Fibroblast of villous mesenchyme (primary cell): ENCODE results near the gene NRARP. TPM values are rescaled to one million over a fixed set of nuclear protein-coding genes. Genes with fewer than 3 reads are reported as not detected.
A peak's percentile ranks its signal among the peaks of the same experiment; 100 is the strongest.

Source experiments
- DNase-seq: peaks from one replicate; pipeline ENCODE4 v3.0.0-alpha.2; 2010; ENCODE audit warnings: low read depth
- H3K4me3 ChIP-seq: 2 replicates; pipeline ENCODE4 v1.5.1; 2011; ENCODE audit warnings: low read depth, mild to moderate bottlenecking, low read length
- total RNA-seq: library from RNA; depleted of rRNA; stranded (reverse); fragments of >200 nt; gene quantifications from 2 replicates; pipeline ENCODE4 v1.2.3, GENCODE V29; 2012
- TF ChIP-seq, protein P1 (sequence below): IDR thresholded peaks from 2 replicates; pipeline ENCODE4 v1.5.1; 2012; ENCODE audit warnings: low read depth, mild to moderate bottlenecking, low read length; ENCODE audit not compliant: insufficient read depth

Gene NRARP
- total RNA-seq, 1 donor: under 0.01 TPM

DNA sequence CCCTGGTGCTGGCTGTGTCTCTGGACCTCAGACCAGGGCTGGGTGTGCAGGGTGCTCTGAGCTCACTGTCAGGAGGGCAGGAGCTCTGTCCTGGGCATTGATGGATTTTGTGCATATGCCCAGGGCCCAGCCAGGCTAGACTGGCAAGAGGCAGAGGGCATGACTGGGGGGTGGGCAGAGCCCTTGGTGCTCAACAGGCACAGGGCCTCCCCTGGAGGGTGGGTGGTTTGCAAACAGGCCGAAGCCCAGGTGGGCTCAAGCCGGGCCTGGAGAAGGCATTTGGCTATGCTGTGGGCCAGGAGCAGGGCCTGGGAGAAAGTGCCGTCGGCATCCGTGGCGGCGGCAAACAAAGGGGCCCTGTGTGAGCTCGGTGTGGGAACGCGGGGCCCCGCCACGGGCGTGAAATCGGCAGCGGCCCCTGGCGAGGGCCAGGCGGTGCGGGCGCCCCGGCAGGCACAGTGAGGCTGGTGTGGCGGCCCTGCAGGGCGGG, 1.9 kb upstream of the NRARP start:
- no peak for DNase-seq
- TF ChIP-seq, protein P1, sequence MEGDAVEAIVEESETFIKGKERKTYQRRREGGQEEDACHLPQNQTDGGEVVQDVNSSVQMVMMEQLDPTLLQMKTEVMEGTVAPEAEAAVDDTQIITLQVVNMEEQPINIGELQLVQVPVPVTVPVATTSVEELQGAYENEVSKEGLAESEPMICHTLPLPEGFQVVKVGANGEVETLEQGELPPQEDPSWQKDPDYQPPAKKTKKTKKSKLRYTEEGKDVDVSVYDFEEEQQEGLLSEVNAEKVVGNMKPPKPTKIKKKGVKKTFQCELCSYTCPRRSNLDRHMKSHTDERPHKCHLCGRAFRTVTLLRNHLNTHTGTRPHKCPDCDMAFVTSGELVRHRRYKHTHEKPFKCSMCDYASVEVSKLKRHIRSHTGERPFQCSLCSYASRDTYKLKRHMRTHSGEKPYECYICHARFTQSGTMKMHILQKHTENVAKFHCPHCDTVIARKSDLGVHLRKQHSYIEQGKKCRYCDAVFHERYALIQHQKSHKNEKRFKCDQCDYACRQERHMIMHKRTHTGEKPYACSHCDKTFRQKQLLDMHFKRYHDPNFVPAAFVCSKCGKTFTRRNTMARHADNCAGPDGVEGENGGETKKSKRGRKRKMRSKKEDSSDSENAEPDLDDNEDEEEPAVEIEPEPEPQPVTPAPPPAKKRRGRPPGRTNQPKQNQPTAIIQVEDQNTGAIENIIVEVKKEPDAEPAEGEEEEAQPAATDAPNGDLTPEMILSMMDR: no peak
- H3K4me3 ChIP-seq: no peak overlapping the region

DNA sequence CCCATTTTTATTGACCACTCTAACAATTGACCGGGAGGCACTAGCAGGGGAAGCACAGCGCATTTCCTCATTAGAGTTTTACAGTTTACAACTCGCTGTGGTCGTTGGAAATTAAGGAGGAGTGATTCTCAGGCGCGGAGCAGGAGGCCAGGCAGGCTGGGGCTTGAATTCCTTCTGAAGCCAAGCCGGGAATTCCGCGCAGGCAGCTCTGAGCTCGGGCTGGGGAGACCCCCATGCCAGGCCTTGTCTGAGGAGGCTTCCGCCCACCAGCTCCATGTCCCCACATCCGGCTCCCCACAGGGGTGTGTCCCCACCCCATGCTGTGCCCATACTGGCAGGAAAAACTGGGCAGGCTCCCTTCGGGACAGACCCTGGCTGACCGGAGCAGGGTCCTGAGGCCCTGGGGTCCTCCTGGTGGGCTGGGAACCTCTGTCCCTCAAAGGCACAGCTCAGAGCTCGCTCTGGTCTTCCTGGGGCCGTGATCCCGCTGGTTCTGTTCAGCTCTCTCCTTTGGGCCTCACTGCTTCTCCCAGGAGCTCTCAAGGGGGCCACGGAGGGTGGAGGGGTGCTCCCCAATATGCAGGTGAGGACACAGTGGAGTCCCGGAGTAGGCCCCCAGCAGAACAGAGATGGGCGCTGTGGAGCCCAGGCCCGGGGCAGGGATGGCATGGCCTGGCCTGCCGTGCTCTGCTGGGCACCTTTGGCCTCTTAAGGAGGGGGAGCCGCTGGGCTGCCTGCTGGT, 1.3 kb upstream of the NRARP start:
- H3K4me3 ChIP-seq: no peak overlapping the region
- TF ChIP-seq, protein P1: no peak
- DNase-seq: no peak

DNA sequence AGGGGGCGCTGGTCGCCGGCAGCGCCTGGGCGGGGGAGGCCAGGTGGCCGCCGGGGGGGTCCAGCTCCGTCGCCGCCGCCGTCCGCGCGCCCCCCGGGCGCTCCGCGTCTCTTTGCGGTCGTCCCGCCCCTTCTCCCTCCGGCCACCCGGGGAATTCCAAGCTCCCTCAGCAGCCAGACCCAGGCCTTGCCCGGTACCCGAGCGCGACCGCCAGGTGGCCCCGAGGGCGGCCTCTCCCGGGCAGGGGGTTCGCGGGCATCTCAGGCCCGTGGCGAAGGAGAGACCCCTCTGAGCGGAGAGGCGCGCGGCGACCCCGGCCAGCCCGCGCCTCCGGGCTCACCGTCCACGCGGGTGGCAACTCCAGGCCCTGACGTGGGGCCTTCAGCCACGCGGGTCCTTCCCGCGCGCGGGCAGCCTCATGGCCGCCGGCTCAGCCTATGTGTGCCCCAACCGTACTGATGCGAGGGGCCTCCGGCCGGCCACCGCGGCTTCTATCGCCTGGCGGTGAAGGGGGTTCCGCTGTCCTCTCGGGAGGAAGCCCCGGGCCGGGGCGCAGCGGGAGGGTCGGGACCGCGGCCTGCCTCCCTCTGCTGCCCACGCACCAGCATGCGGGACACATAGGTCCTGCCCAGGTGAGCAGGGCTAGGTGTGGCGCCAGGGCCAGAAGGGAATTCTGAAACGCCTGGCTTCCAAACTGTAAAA, 529 bp upstream of the NRARP start:
- DNase-seq: no peak
- H3K4me3 ChIP-seq: peak overlapping the region; percentile 48

DNA sequence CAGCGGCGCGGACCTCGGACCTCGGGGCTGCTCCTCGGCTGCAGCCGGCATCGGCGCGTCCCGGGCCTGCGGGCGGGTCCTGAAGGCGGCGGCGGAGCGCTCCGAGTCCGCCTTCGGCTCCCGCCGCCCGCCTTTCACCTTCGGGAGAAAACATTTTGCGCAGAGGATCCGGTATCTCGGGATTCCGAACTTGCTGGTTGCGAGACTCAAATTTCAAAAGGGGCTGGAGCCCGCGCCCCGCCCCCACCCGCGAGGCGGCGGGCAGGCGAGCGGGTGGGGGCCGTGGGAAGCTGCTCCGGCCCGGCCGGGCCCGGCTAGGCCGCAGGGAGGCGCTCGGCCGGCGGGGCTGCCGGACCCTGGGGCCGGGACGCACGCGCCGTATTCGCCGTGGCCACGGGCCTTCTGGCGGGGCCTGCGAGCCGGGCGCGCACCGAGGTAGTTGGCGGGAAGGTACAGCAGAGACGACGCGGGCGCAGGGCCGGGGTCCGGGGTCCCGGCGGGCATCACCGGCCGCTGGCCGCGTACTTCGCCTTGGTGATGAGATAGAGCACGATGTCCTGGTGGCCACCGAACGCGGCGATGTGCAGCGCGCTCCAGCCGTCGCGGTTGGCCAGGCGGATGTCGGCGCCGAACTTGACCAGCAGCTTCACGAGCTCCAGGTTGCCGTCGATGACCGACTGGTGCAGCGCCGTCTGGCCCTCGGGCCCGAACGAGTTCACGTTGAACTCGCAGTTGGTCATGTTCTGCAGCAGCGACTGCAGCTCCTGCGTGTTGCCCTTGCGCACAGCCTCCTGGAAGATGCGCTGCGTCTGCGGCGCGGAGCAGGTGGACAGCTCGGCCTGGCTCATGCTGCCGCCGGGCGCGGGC, 757 bp downstream of the NRARP start:
- peak; percentile 69 for DNase-seq
- TF ChIP-seq, protein P1: no peak
- peak overlapping the region; percentile 54 for H3K4me3 ChIP-seq

More for the DNA sequence above, 529 bp upstream of the NRARP start:
- TF ChIP-seq, protein P1: peak; percentile 52

DNA sequence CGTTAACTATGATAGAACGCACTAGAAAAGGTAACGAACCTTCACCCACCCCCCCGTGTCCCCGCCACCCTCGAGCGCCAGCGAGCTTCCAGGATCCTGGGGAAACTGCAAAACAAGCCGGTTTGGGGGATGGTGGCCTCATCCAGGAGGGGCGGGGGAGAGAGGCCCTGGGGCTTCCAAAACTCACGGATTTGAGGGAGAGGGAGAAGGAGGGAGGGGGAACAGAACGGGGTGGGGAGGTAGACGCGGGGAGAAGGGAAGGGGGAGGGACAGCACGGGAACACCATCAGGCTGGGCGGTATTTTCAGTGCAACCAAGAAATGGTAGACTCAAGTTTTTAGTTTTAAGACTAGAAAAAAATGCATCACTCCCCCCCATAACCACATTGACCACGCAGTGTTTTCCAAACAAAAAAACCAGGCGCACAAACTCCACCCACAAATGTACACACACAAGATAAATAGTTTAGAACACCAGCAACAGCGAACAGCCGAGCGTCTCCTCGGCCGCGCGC, 1.4 kb downstream of the NRARP start:
- TF ChIP-seq, protein P1: no peak
- DNase-seq: peak; percentile 82
- peak overlapping the region; percentile 54 for H3K4me3 ChIP-seq

DNA sequence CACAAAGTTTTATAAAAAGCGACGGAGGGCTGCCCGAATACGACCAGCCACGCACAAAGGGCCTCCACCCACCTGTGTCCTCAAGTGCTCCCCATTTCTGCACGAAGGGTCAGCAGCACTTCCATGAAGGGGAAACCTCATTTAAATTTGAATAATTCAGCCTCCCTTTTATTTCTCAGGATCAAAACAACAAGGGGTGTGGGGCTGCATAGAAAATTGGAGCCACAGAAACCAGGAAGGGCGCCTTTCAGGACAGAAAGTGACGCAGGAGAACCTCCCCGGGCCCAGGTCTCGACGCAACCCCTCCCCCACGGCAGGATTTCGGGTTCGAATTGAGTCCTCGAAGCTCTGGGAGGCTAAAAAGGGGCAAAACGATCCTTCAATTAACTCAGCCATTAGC, 2.1 kb downstream of the NRARP start:
- H3K4me3 ChIP-seq: no peak overlapping the region
- TF ChIP-seq, protein P1: no peak
- DNase-seq: no peak
